ENCODE results near the gene ZDHHC22.

Gene ZDHHC22

DNA sequence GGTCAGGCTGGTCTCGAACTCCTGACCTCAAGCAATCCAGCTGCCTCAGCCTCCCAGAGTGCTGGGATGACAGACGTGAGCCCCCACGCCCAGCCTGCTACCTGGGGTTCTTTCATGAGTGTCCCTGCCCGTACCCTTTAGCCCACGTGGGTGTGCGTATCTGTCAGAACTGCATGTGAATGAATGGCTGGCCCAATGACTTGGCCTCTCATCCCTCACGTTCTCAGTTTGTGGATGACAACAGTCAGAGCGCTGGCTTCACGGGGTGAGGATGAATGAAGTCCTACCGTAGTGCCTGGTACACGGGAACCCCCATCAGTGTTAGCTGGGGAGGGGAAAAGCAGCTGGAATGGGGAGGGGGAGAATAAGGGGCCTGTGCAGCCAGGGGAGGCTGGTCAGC is 16.1 kb upstream of the ZDHHC22 start:
- H3K9me3 ChIP-seq (ENCODE audit: control insufficient read depth, insufficient read depth, low read length) = no peaks in the 10 kb centered on the region
- no CpG with 5 or more reads among the region's 11 CpGs for WGBS (ENCODE audit: insufficient coverage, insufficient read length)
- H3K4me1 ChIP-seq (ENCODE audit: control insufficient read depth, insufficient read depth, low read length) = peaks cover 4% of the 10 kb centered on the region
- no peaks in the 10 kb centered on the region for H3K36me3 ChIP-seq (ENCODE audit: control insufficient read depth, insufficient read depth, low read length)
- no peak overlapping the region for H3K4me3 ChIP-seq (ENCODE audit: low read length)
- no peak for DNase-seq (ENCODE audit: low read depth, low spot score)
- H3K27me3 ChIP-seq (ENCODE audit: control insufficient read depth, insufficient read depth, low read length) = no peaks in the 10 kb centered on the region
- H3K27ac ChIP-seq (ENCODE audit: low read length) = no peak overlapping the region

DNA sequence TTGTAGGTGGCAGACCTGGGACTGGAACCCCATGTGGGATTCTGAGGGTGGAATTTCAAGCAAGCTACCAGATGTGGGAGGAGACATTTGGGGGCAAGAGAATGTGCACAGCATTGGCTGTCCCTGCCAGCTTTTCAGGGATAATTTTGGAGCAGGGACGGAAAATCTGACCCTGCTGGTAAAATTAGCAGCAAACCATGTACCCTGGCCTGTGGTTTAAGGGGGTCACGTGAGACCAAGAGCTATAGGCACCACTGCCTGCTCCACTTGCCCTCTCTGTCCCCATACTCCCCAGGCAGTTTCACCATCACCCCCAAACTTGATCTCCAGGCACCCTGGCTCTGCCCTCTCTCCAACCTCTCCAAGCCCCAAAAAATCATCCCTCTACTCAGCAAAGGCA is 13.5 kb upstream of the ZDHHC22 start:
- no peak for DNase-seq (ENCODE audit: low read depth, low spot score)
- no peaks in the 10 kb centered on the region for H3K27me3 ChIP-seq (ENCODE audit: control insufficient read depth, insufficient read depth, low read length)
- no peak overlapping the region for H3K4me3 ChIP-seq (ENCODE audit: low read length)
- no peaks in the 10 kb centered on the region for H3K9me3 ChIP-seq (ENCODE audit: control insufficient read depth, insufficient read depth, low read length)
- no CpG with 5 or more reads among the region's 2 CpGs for WGBS (ENCODE audit: insufficient coverage, insufficient read length)
- H3K4me1 ChIP-seq (ENCODE audit: control insufficient read depth, insufficient read depth, low read length) = peaks cover 4% of the 10 kb centered on the region
- no peaks in the 10 kb centered on the region for H3K36me3 ChIP-seq (ENCODE audit: control insufficient read depth, insufficient read depth, low read length)
- no peak overlapping the region for H3K27ac ChIP-seq (ENCODE audit: low read length)

DNA sequence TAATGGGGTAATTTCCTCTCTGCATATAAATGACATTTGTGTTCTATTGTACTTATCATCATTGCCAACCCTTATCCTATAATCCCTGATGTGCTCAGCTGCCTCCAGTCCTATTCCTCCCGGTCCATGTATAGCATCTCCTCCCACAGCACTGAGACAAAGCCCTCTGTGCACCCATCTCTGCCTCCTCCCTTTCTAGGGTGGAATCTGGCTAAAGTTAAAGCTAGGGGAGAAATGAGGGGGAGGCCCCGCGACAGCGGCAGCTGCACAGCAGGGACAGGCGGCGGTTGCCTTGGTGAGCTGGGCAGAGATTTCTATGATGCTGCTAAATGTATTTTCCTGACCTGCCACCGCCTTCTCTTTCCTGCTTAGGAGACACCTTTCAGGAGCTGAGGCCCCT is 12.8 kb upstream of the ZDHHC22 start:
- no peak for DNase-seq (ENCODE audit: low read depth, low spot score)
- H3K4me1 ChIP-seq (ENCODE audit: control insufficient read depth, insufficient read depth, low read length) = peaks cover 4% of the 10 kb centered on the region
- H3K36me3 ChIP-seq (ENCODE audit: control insufficient read depth, insufficient read depth, low read length) = no peaks in the 10 kb centered on the region
- H3K4me3 ChIP-seq (ENCODE audit: low read length) = no peak overlapping the region
- no peaks in the 10 kb centered on the region for H3K9me3 ChIP-seq (ENCODE audit: control insufficient read depth, insufficient read depth, low read length)
- no CpG with 5 or more reads among the region's 7 CpGs for WGBS (ENCODE audit: insufficient coverage, insufficient read length)
- H3K27ac ChIP-seq (ENCODE audit: low read length) = no peak overlapping the region
- no peaks in the 10 kb centered on the region for H3K27me3 ChIP-seq (ENCODE audit: control insufficient read depth, insufficient read depth, low read length)

DNA sequence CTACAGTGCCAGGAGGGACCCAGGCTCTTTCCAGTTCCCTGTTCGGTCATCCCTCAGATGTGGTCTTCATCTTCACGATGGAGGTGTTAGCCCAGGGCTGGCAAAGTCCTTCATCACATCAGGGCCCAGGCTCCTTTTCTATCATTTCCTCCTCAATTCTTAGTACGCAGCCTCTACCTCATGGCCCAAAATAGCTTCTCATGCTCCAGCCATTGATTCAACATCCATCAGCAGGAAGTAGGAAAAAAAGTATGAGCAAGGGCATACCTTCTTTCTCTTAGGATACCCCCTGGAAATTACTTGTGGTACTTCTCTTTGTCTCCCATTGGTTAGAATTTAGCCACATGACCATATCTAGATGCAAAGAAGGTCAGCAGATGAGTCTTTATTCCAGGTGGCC is 12.2 kb upstream of the ZDHHC22 start:
- Histone ChIP-seq H3K9me3 (ENCODE audit: control insufficient read depth, insufficient read depth, low read length) (no peaks in the 10 kb centered on the region), H3K27me3 (ENCODE audit: control insufficient read depth, insufficient read depth, low read length) (no peaks in the 10 kb centered on the region), H3K4me1 (ENCODE audit: control insufficient read depth, insufficient read depth, low read length) (peaks cover 4% of the 10 kb centered on the region), H3K36me3 (ENCODE audit: control insufficient read depth, insufficient read depth, low read length) (no peaks in the 10 kb centered on the region), H3K27ac (ENCODE audit: low read length) (no peak overlapping the region), H3K4me3 (ENCODE audit: low read length) (no peak overlapping the region)
- WGBS (ENCODE audit: insufficient coverage, insufficient read length) = no CpG with 5 or more reads among the region's 3 CpGs
- DNase-seq (ENCODE audit: low read depth, low spot score) = no peak

DNA sequence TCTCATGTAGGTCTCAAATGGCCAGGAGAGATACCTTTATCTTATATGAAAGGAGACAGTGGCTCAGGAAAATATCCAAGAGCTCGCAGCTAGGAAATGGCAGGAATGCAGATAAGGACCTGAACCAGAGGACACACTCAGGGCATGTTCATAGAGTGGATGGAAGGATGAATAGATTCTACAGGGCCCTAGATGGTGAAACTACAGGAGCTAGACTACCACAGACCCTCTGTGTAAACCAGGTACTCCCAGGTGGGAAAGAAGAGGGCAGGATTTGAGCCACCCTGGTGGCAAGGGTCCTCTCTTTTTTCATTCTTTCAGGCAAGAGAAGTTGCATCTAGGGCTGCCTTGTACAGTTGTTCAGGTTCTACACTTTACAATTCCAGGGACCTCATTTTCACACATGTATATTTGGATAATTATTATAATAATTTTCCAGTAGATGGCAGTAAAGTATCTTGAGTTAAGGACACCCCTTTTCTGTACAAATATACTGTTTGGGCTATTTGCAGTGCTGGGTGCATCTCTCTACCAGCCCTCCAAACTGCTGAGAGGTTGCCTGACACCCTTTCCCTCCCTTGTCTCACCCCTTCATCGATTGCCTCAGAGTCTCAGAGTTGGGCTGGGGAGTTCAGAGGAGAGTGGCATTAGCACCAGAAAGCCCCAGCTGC is 10.5 kb upstream of the ZDHHC22 start:
- Histone ChIP-seq H3K36me3 (ENCODE audit: control insufficient read depth, insufficient read depth, low read length) (no peaks in the 10 kb centered on the region), H3K27me3 (ENCODE audit: control insufficient read depth, insufficient read depth, low read length) (no peaks in the 10 kb centered on the region), H3K4me1 (ENCODE audit: control insufficient read depth, insufficient read depth, low read length) (no peaks in the 10 kb centered on the region), H3K27ac (ENCODE audit: low read length) (no peak overlapping the region), H3K4me3 (ENCODE audit: low read length) (no peak overlapping the region), H3K9me3 (ENCODE audit: control insufficient read depth, insufficient read depth, low read length) (no peaks in the 10 kb centered on the region)
- DNase-seq (ENCODE audit: low read depth, low spot score) = no peak
- WGBS (ENCODE audit: insufficient coverage, insufficient read length) = no CpG with 5 or more reads among the region's 2 CpGs

DNA sequence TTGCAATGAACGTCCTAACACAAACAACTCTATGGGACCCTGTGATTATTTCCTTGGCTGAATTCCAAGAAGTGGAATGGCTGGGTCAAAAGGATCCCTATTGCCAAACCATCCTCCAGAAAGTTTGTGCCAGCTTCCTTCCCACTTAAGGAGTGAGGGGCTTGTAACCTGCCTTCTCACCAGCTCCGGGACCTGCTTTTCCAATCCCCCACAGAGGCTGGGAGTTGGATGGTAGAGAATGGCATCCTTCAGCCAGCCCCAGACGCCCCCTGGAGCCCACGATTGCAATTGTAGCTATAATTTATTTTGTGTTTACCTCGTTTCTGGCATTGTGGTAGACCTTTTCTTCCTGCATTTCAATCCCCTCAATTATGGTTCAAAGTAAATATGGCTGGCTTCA is 9.7 kb upstream of the ZDHHC22 start:
- Histone ChIP-seq H3K4me1 (ENCODE audit: control insufficient read depth, insufficient read depth, low read length) (peaks cover 4% of the 10 kb centered on the region), H3K9me3 (ENCODE audit: control insufficient read depth, insufficient read depth, low read length) (no peaks in the 10 kb centered on the region), H3K4me3 (ENCODE audit: low read length) (no peak overlapping the region), H3K27me3 (ENCODE audit: control insufficient read depth, insufficient read depth, low read length) (no peaks in the 10 kb centered on the region), H3K36me3 (ENCODE audit: control insufficient read depth, insufficient read depth, low read length) (no peaks in the 10 kb centered on the region), H3K27ac (ENCODE audit: low read length) (no peak overlapping the region)
- DNase-seq (ENCODE audit: low read depth, low spot score) = no peak
- no CpG with 5 or more reads among the region's 5 CpGs for WGBS (ENCODE audit: insufficient coverage, insufficient read length)

DNA sequence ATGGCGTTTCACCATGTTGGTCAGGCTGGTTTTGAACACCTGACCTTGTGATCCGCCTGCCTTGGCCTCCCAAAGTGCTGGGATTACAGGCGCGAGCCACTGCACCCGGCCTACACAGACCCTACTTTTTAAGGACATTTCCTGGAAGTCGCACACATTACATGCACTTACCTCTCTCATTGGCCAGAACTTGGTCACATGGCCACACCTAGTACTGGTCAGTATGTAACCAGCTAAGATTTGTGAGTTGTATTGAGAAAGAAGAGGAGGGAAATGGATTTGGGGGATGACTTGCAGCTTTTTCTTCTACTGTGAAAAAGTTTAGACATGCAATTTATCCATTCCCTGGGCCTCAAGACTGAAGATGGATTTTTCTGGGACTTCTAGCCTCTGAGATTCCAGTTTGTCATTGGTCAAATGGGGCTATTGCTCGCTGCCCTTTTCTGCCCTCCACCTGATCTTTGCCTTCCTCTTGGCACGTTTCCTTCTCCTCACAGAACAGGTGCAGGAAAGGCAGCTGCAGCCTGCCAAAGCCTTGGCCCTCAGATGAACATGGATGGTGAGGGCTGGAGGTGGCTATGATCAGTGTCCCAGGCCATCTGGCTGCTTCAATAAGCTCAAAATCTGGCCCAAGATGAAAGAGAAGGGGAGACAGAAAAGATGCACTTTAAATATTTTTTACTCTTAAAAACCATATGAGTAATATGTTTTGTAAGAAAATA is 7.1 kb upstream of the ZDHHC22 start:
- Histone ChIP-seq H3K27me3 (ENCODE audit: control insufficient read depth, insufficient read depth, low read length) (no peaks in the 10 kb centered on the region), H3K36me3 (ENCODE audit: control insufficient read depth, insufficient read depth, low read length) (no peaks in the 10 kb centered on the region), H3K27ac (ENCODE audit: low read length) (no peak overlapping the region), H3K4me3 (ENCODE audit: low read length) (no peak overlapping the region), H3K4me1 (ENCODE audit: control insufficient read depth, insufficient read depth, low read length) (peaks cover 10% of the 10 kb centered on the region), H3K9me3 (ENCODE audit: control insufficient read depth, insufficient read depth, low read length) (no peaks in the 10 kb centered on the region)
- WGBS (ENCODE audit: insufficient coverage, insufficient read length) = no CpG with 5 or more reads among the region's 8 CpGs
- no peak for DNase-seq (ENCODE audit: low read depth, low spot score)

DNA sequence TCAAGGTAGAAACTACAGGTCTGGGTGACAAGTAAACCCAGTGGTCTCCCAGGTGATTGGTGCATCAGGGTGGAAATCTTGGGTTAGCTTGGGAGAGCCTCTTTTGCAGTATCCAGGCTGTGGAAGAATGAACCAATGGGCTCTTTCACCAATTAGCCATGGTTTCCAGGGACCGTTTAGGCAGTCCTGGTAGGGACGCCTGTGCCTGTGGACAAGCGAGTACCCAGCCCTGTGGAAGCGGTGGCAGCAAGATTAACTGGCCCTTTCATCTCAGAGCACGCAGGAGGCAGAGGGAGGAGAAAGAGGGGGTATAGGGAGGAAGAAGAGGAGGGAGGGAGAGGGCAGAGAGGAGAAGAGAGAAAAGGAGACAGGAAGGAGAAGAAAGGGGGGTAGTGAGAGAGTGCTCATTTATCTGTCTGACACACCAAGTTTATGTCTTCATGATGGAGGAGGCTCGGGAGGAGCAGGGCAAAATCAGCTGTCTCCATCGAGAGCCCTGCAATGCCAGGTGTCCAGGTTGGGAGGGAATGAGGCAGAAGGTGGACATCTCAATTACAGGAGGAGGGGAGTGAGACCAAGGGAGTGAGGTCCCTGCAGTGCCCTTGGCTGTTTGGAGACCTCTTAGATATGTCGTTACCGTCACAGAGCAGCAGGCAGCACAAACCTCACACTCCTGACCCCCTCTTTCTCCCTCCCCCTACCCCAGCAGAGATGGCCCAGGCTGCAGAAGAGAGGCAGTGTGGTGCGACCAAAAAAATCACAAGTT is 4.6 kb upstream of the ZDHHC22 start:
- Histone ChIP-seq H3K27ac (ENCODE audit: low read length) (no peak overlapping the region), H3K4me1 (ENCODE audit: control insufficient read depth, insufficient read depth, low read length) (peaks cover 10% of the 10 kb centered on the region), H3K9me3 (ENCODE audit: control insufficient read depth, insufficient read depth, low read length) (no peaks in the 10 kb centered on the region), H3K27me3 (ENCODE audit: control insufficient read depth, insufficient read depth, low read length) (no peaks in the 10 kb centered on the region), H3K36me3 (ENCODE audit: control insufficient read depth, insufficient read depth, low read length) (no peaks in the 10 kb centered on the region), H3K4me3 (ENCODE audit: low read length) (no peak overlapping the region)
- WGBS (ENCODE audit: insufficient coverage, insufficient read length) = no CpG with 5 or more reads among the region's 10 CpGs
- no peak for DNase-seq (ENCODE audit: low read depth, low spot score)

DNA sequence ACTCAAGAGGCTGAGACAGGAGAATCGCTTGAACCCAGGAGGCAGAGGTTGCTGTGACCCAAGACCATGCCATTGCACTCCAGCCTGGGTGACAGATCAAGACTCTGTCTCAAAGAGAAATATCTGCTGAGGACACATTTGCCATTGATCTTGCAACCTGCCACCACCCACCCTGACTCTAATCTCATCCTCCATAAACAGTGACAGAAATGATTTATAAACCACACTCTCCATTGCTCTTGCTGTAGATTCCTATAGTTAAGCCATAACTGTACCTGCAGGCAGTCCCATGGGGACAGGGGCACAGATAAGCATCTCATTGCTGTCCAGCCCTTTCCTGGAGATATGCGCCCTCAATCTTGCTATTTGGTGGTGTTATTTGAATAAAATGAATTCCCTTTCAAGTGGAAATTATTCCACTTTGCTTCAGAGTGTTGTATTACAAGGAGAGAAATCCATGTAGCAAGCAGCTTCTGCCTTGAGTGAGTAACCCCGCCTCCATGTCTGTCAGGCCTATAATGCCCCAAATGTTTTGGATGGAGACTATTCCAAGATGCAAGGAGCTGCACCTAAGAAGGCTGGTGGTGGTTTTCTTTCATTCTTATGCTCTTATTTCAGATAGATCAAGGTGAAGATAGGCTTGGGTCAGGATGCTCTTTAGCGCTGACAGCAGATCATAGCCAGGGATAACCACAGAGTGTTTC is 3.0 kb upstream of the ZDHHC22 start:
- no peak for DNase-seq (ENCODE audit: low read depth, low spot score)
- no CpG with 5 or more reads among the region's 4 CpGs for WGBS (ENCODE audit: insufficient coverage, insufficient read length)
- H3K4me1 ChIP-seq (ENCODE audit: control insufficient read depth, insufficient read depth, low read length) = peaks cover 10% of the 10 kb centered on the region
- H3K4me3 ChIP-seq (ENCODE audit: low read length) = no peak overlapping the region
- H3K27ac ChIP-seq (ENCODE audit: low read length) = no peak overlapping the region
- no peaks in the 10 kb centered on the region for H3K27me3 ChIP-seq (ENCODE audit: control insufficient read depth, insufficient read depth, low read length)
- H3K36me3 ChIP-seq (ENCODE audit: control insufficient read depth, insufficient read depth, low read length) = no peaks in the 10 kb centered on the region
- H3K9me3 ChIP-seq (ENCODE audit: control insufficient read depth, insufficient read depth, low read length) = no peaks in the 10 kb centered on the region

DNA sequence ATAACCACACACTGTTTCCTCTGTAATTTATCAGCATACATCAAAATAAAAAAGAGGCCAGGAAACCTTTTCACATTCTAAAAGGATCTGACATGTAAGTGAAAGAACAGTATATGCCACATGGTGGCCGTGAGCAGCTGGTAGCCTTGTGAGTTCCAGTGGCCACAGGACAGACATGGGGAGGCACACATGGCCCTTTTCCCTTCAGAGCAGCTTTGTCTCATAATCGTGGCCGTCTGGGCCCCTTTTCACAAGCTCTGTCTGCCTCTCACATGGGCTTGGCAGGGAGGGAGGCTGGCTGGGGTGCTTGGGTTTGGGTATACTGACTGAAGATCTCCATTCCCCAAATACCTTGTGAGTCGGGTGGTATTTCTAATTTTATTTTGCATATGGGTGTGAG is 1.5 kb upstream of the ZDHHC22 start:
- Histone ChIP-seq H3K9me3 (ENCODE audit: control insufficient read depth, insufficient read depth, low read length) (no peaks in the 10 kb centered on the region), H3K27me3 (ENCODE audit: control insufficient read depth, insufficient read depth, low read length) (no peaks in the 10 kb centered on the region), H3K4me3 (ENCODE audit: low read length) (no peak overlapping the region), H3K4me1 (ENCODE audit: control insufficient read depth, insufficient read depth, low read length) (peaks cover 11% of the 10 kb centered on the region), H3K27ac (ENCODE audit: low read length) (no peak overlapping the region), H3K36me3 (ENCODE audit: control insufficient read depth, insufficient read depth, low read length) (no peaks in the 10 kb centered on the region; the same call in 1 of the 2 replicates)
- DNase-seq (ENCODE audit: low read depth, low spot score) = no peak
- WGBS (ENCODE audit: insufficient coverage, insufficient read length) = no CpG with 5 or more reads among the region's 4 CpGs
